Transverse colon (tissue), 4 donors: Measurements from ENCODE around the gene CHD2.

Experiments
- CTCF ChIP-seq, 5 experiments: fragments of 200-600 bp in 3 of 5; fragments of 450-650 bp in 2 of 5; sonication (generic) in 3 of 5; IDR thresholded peaks; 1 replicate in 2 of 5; 2 replicates in 3 of 5; pipeline ENCODE4 v1.5.1; 2016 to 2017; ENCODE audit warnings: antibody characterized with exemption in 5 of 5, inconsistent platforms in 3 of 5, mild to moderate bottlenecking in 2 of 5, moderate library complexity in 1 of 5
- POLR2A ChIP-seq: fragments of 450-650 bp; IDR thresholded peaks from one replicate; pipeline ENCODE4 v1.6.1; 2016; ENCODE audit warnings: antibody characterized with exemption, mild to moderate bottlenecking, moderate library complexity
- POLR2AphosphoS5 ChIP-seq, 3 donors: sonication (generic); formaldehyde crosslinking; IDR thresholded peaks; one replicate each; pipeline ENCODE4 v1.6.1; 2016; ENCODE audit warnings: antibody characterized with exemption in 3 of 3

- TF ChIP-seq POLR2A (no peak), POLR2AphosphoS5 (IDR thresholded peaks at IDR 0.05) (no peak), CTCF (IDR thresholded peaks at IDR 0.05) (peak; percentile 50 to 64 (median 58))
Measured at GRCh38 chr15:93035953-93036810, 136.1 kb downstream of the CHD2 start.
